NOMO-1 treated with dmso at 0.1 percent for 144 hours (cell line): Measurements from ENCODE around the gene ILF2.

Experiments
- DNase-seq: peaks from one replicate; lab custom pipeline; 2025; ENCODE audit not compliant: unreplicated experiment; lab: John Stamatoyannopoulos, UW

The ILF2 gene

GRCh38 chr1:153628638-153629342 lies 42.0 kb downstream of the ILF2 start:
- DNase-seq, result no peak

- no peak for DNase-seq
These were observed 42.8 kb downstream of the ILF2 start, which contains the start of gene S100A1 for GRCh38 chr1:153627715-153628626. Gene S100A1, plus strand, starts transcription at chr1:153628434. Its CDS starts 2,088 bp downstream, at chr1:153630522.

GRCh38 chr1:153626904-153627714 lies 43.7 kb downstream of the ILF2 start, which contains the start of gene S100A13:
Gene S100A13, minus strand, starts transcription at chr1:153627505. Its CDS starts 1,033 bp downstream, at chr1:153626472.
- DNase-seq, result no peak

- no peak for DNase-seq
These were observed 44.3 kb downstream of the ILF2 start for GRCh38 chr1:153626477-153626903.

- no peak for DNase-seq
These were observed 45.7 kb downstream of the ILF2 start for GRCh38 chr1:153624965-153625611.

- DNase-seq, result peak; percentile 13
These were observed 47.7 kb downstream of the ILF2 start for GRCh38 chr1:153623101-153623500.

GRCh38 chr1:153619171-153619570 lies 51.6 kb downstream of the ILF2 start:
- DNase-seq, result no peak

GRCh38 chr1:153617663-153618062 lies 53.1 kb downstream of the ILF2 start:
- DNase-seq, result no peak

- DNase-seq, result no peak
These were observed 53.9 kb downstream of the ILF2 start for GRCh38 chr1:153616917-153617311.

- DNase-seq, result no peak
These were observed 54.5 kb downstream of the ILF2 start, which contains the start of gene S100A14 for GRCh38 chr1:153616144-153616916. Gene S100A14, minus strand, starts transcription at chr1:153616325. Its CDS starts 467 bp downstream, at chr1:153615858.

- DNase-seq, result no peak
These were observed 55.4 kb downstream of the ILF2 start for GRCh38 chr1:153615406-153615805.

GRCh38 chr1:153614906-153615305 lies 55.9 kb downstream of the ILF2 start:
- DNase-seq, result no peak

- DNase-seq, result no peak
These were observed 56.4 kb downstream of the ILF2 start for GRCh38 chr1:153614189-153614900.

GRCh38 chr1:153613406-153613805 lies 57.4 kb downstream of the ILF2 start:
- no peak for DNase-seq

GRCh38 chr1:153612755-153613331 lies 58.0 kb downstream of the ILF2 start, which contains the start of gene S100A16:
Gene S100A16, minus strand, starts transcription at chr1:153613137. Its CDS starts 4,986 bp downstream, at chr1:153608151.
- no peak for DNase-seq

GRCh38 chr1:153612111-153612754 lies 58.6 kb downstream of the ILF2 start:
- no peak for DNase-seq
